ENCODE data around the gene PLIN3.
"Not testable (repeated sequence)": the region's sequence is repeated elsewhere in the genome, so short reads cannot be mapped to it uniquely, and the experiment has no call there.

The PLIN3 gene

GRCh38 chr19:4904481-4904880 is 37.0 kb upstream of the PLIN3 start:
- Histone ChIP-seq H3K4me1 (ENCODE audit: control insufficient read depth, low read length) (peaks cover 11% of the 10 kb centered on the region), H3K9me3 (ENCODE audit: control insufficient read depth, insufficient read depth, low read length) (no peaks in the 10 kb centered on the region), H3K27me3 (ENCODE audit: control insufficient read depth, low read length) (no peaks in the 10 kb centered on the region), H3K79me2 (ENCODE audit: control insufficient read depth, low read length) (no peaks in the 10 kb centered on the region), H3K9me2 (replicated peaks; ENCODE audit: control insufficient read depth, low read length) (no peaks in the 10 kb centered on the region), H3K4me3 (ENCODE audit: low read length) (no peak overlapping the region), H3F3A (ENCODE audit: control insufficient read depth, insufficient read depth) (peaks cover 8% of the 10 kb centered on the region), H4K20me1 (ENCODE audit: control insufficient read depth, insufficient read depth, low read depth, low read length) (no peaks in the 10 kb centered on the region), H3K4me2 (ENCODE audit: low read length) (no peak overlapping the region), H3K36me3 (ENCODE audit: control insufficient read depth, low read length) (peaks cover under 1% of the 10 kb centered on the region; the same call in 1 of the 2 replicates), H3K27ac (ENCODE audit: low read depth, low read length) (no peak overlapping the region)
- no peak for TF ChIP-seq CTCF (IDR thresholded peaks at IDR 0.05; ENCODE audit: low read depth, low read length, poor library complexity, severe bottlenecking)
- no peak for TF ChIP-seq EZH2phosphoT487 (IDR thresholded peaks at IDR 0.05; ENCODE audit: borderline replicate concordance, low read length)

GRCh38 chr19:4902796-4903195 is 35.3 kb upstream of the PLIN3 start, which contains the start of gene ARRDC5:
Gene ARRDC5 (minus strand): TSS chr19:4902896. CDS start chr19:4902825, 71 bp downstream.
- H3K4me3 ChIP-seq (ENCODE audit: low read length): no peak within 1 kb of the TSS
- no peaks in the 10 kb centered on the region for H3K36me3 ChIP-seq (ENCODE audit: control insufficient read depth, low read length)

GRCh38 chr19:4900879-4901278 is 33.4 kb upstream of the PLIN3 start:
- not testable (repeated sequence) for H3K9me3 ChIP-seq (ENCODE audit: control insufficient read depth, insufficient read depth, low read length); H3K27me3 ChIP-seq (ENCODE audit: control insufficient read depth, low read length); H3K4me3 ChIP-seq (ENCODE audit: low read length); H4K20me1 ChIP-seq (ENCODE audit: control insufficient read depth, insufficient read depth, low read depth, low read length); H3K9me2 ChIP-seq (replicated peaks; ENCODE audit: control insufficient read depth, low read length); H3K36me3 ChIP-seq (ENCODE audit: control insufficient read depth, low read length); H3K79me2 ChIP-seq (ENCODE audit: control insufficient read depth, low read length); H3K27ac ChIP-seq (ENCODE audit: low read depth, low read length); H3K4me2 ChIP-seq (ENCODE audit: low read length); H3F3A ChIP-seq (ENCODE audit: control insufficient read depth, insufficient read depth)
- H3K4me1 ChIP-seq (ENCODE audit: control insufficient read depth, low read length): peaks cover 15% of the 10 kb centered on the region

More at GRCh38 chr19:4902796-4903195, 35.3 kb upstream of the PLIN3 start, which contains the start of gene ARRDC5:
- no peaks in the 10 kb centered on the region for H3K9me3 ChIP-seq (ENCODE audit: control insufficient read depth, insufficient read depth, low read length)
- no peaks in the 10 kb centered on the region for H3K79me2 ChIP-seq (ENCODE audit: control insufficient read depth, low read length)
- no peak within 1 kb of the TSS for H3K4me2 ChIP-seq (ENCODE audit: low read length)
- H3K27me3 ChIP-seq (ENCODE audit: control insufficient read depth, low read length): no peaks in the 10 kb centered on the region
- H3K27ac ChIP-seq (ENCODE audit: low read depth, low read length): no peak within 1 kb of the TSS
- H3K9me2 ChIP-seq (replicated peaks; ENCODE audit: control insufficient read depth, low read length): no peaks in the 10 kb centered on the region
- no peak for TF ChIP-seq CTCF (IDR thresholded peaks at IDR 0.05; ENCODE audit: low read depth, low read length, poor library complexity, severe bottlenecking)
- no peak for TF ChIP-seq EZH2phosphoT487 (IDR thresholded peaks at IDR 0.05; ENCODE audit: borderline replicate concordance, low read length)
- no peaks in the 10 kb centered on the region for H4K20me1 ChIP-seq (ENCODE audit: control insufficient read depth, insufficient read depth, low read depth, low read length)
- H3F3A ChIP-seq (ENCODE audit: control insufficient read depth, insufficient read depth): no peaks in the 10 kb centered on the region
- H3K4me1 ChIP-seq (ENCODE audit: control insufficient read depth, low read length): peaks cover under 1% of the 10 kb centered on the region

DNA sequence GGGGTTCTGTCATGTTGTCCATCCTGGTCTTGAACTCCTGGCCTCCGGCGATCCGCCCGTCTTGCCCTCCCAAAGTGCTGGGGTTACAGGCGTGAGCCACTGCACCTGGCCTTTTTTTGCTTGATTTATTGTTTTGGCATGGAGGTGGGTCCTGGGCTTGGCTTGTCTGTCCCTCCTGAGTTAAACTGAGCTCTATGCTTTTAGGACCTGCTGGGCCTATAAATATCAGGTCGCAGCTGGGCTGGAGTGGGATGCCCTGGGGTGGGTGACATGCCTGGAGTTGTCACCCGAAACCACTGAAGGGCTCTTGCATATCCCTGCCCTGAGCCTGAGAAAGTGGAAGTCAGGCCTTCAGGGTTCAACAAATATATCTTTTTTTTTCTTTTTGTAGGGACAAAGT is 29.7 kb upstream of the PLIN3 start:
- Histone ChIP-seq H3K36me3 (ENCODE audit: control insufficient read depth, low read length) (no peaks in the 10 kb centered on the region), H3K4me2 (ENCODE audit: low read length) (no peak overlapping the region), H3K27ac (ENCODE audit: low read depth, low read length) (no peak overlapping the region), H3K9me2 (replicated peaks; ENCODE audit: control insufficient read depth, low read length) (no peaks in the 10 kb centered on the region), H3K79me2 (ENCODE audit: control insufficient read depth, low read length) (no peaks in the 10 kb centered on the region), H3K4me1 (ENCODE audit: control insufficient read depth, low read length) (peaks cover 36% of the 10 kb centered on the region), H3K9me3 (ENCODE audit: control insufficient read depth, insufficient read depth, low read length) (no peaks in the 10 kb centered on the region), H3K4me3 (ENCODE audit: low read length) (no peak overlapping the region), H4K20me1 (ENCODE audit: control insufficient read depth, insufficient read depth, low read depth, low read length) (no peaks in the 10 kb centered on the region), H3F3A (ENCODE audit: control insufficient read depth, insufficient read depth) (peaks cover 11% of the 10 kb centered on the region), H3K27me3 (ENCODE audit: control insufficient read depth, low read length) (no peaks in the 10 kb centered on the region)
- TF ChIP-seq EZH2phosphoT487 (IDR thresholded peaks at IDR 0.05; ENCODE audit: borderline replicate concordance, low read length): no peak
- no peak for TF ChIP-seq CTCF (IDR thresholded peaks at IDR 0.05; ENCODE audit: low read depth, low read length, poor library complexity, severe bottlenecking)
